Natural killer cell (primary cell): Measurements from ENCODE around the gene AK9. TPM values are rescaled to one million over a fixed set of nuclear protein-coding genes. Genes with fewer than 3 reads are reported as not detected.
A peak's percentile ranks its signal among the peaks of the same experiment; 100 is the strongest.

Experiments
- ATAC-seq, 3 donors: fragments of 150-1000 bp in 2 of 3; fragments of 200-7000 bp in 1 of 3; cut with Tn5 transposase; 1 replicate in 1 of 3; 2 replicates in 2 of 3; pipeline ENCODE4 v1.10.0; 2021; ENCODE audit warnings: mild to moderate bottlenecking in 2 of 3, moderate library complexity in 2 of 3
- DNase-seq, 2 donors: peaks; one replicate each; pipeline versions ENCODE4 v3.0.0 to v3.0.0-alpha.2; 2013 to 2021; ENCODE audit warnings: mixed read lengths in 1 of 2
- H3K27ac ChIP-seq: one replicate; pipeline ENCODE4 v1.5.1; 2013; ENCODE audit warnings: mild to moderate bottlenecking, low read length
- H3K27me3 ChIP-seq: one replicate; pipeline ENCODE4 v1.6.1; 2013; ENCODE audit warnings: low read length; ENCODE audit not compliant: control insufficient read depth, insufficient read depth
- H3K36me3 ChIP-seq: one replicate; pipeline ENCODE4 v1.6.1; 2013; ENCODE audit warnings: low read length; ENCODE audit not compliant: control insufficient read depth, insufficient read depth
- H3K4me1 ChIP-seq: one replicate; pipeline ENCODE4 v1.6.1; 2013; ENCODE audit warnings: low read length; ENCODE audit not compliant: control insufficient read depth, insufficient read depth
- H3K4me3 ChIP-seq: one replicate; pipeline ENCODE4 v1.5.1; 2013; ENCODE audit warnings: low read length
- H3K9me3 ChIP-seq: one replicate; pipeline ENCODE4 v1.6.1; 2013; ENCODE audit warnings: low read length; ENCODE audit not compliant: control insufficient read depth, insufficient read depth
- H3K27ac Mint-ChIP-seq, 2 donors: one replicate each; pipeline ENCODE4 v1.8.0; 2022; ENCODE audit warnings: mild to moderate bottlenecking in 2 of 2, mixed read lengths in 2 of 2, moderate library complexity in 1 of 2
- H3K27me3 Mint-ChIP-seq, 2 donors: one replicate each; pipeline ENCODE4 v1.8.0; 2022; ENCODE audit warnings: low read depth in 2 of 2, mixed read lengths in 2 of 2
- H3K36me3 Mint-ChIP-seq: one replicate; pipeline ENCODE4 v1.8.0; 2022; ENCODE audit warnings: mixed read lengths
- H3K4me1 Mint-ChIP-seq, 2 donors: one replicate each; pipeline ENCODE4 v1.8.0; 2022; ENCODE audit warnings: mixed read lengths in 2 of 2
- H3K4me3 Mint-ChIP-seq: one replicate; pipeline ENCODE4 v1.8.0; 2022; ENCODE audit warnings: mild to moderate bottlenecking, moderate library complexity, mixed read lengths
- H3K9me3 Mint-ChIP-seq, 2 donors: one replicate each; pipeline ENCODE4 v1.8.0; 2022; ENCODE audit warnings: mixed read lengths in 2 of 2
- CTCF ChIP-seq: fragments of 200-600 bp; IDR thresholded peaks from one replicate; pipeline ENCODE4 v1.8.0; 2022; ENCODE audit warnings: antibody characterized with exemption
- WGBS: methylation state at CpG from one replicate; pipeline ENCODE4 v1.1.7; 2013; ENCODE audit warnings: missing lambda C conversion rate; ENCODE audit not compliant: insufficient coverage; 5-methylcytosine and 5-hydroxymethylcytosine counted together
- intact Hi-C: fragments of 100-400 bp; cut with micrococcal nuclease; formaldehyde crosslinking; loops from one replicate; pipeline ENCODE4 v1.14.2; 2022
- total RNA-seq, 4 donors: library from RNA; stranded (reverse); fragments of 120-200 nt in 1 of 4; gene quantifications; one replicate each; pipeline versions ENCODE4 v1.2.3 to v1.2.4, GENCODE V29; 2013 to 2022

AK9 gene
- total RNA-seq, 3 donors from 2014 or later (not counting 1 experiment from before 2014, with no cell fraction given): 14.0 to 19.2 (median 14.2) TPM

- intact Hi-C loops: no loop called here
- Histone ChIP-seq H3K9me3 (no peaks in the 10 kb centered on the region), H3K27me3 (no peaks in the 10 kb centered on the region), H3K4me1 (no peaks in the 10 kb centered on the region), H3K27ac (no peak overlapping the region), H3K36me3 (peaks cover 17% of the 10 kb centered on the region), H3K4me3 (no peak overlapping the region)
- peak overlapping the region in 1 of 2 donors; percentile 24 for H3K27ac Mint-ChIP-seq
- WGBS: 95% methylated on average over 3 of the region's 3 CpGs
- ATAC-seq: no peak
- peaks cover 0 to 2% of the 10 kb centered on the region in 2 donors for H3K9me3 Mint-ChIP-seq
- TF ChIP-seq CTCF: no peak
- no peaks in the 10 kb centered on the region for H3K27me3 Mint-ChIP-seq
- no peak for DNase-seq
- peaks cover 8% of the 10 kb centered on the region for H3K36me3 Mint-ChIP-seq
- H3K4me1 Mint-ChIP-seq: peaks cover 0 to 33% of the 10 kb centered on the region in 2 donors
- no peak overlapping the region for H3K4me3 Mint-ChIP-seq
These were observed 31.7 kb upstream of the AK9 start for GRCh38 chr6:109722564-109723254.

GRCh38 chr6:109722011-109722410 is 31.0 kb upstream of the AK9 start:
- no peaks in the 10 kb centered on the region for H3K9me3 ChIP-seq
- Mint-ChIP-seq H3K27ac (peak overlapping the region in 1 of 2 donors; percentile 30), H3K4me1 (peaks cover 0 to 27% of the 10 kb centered on the region in 2 donors), H3K36me3 (peaks cover 8% of the 10 kb centered on the region), H3K9me3 (peaks cover 0 to 2% of the 10 kb centered on the region in 2 donors), H3K4me3 (no peak overlapping the region), H3K27me3 (no peaks in the 10 kb centered on the region)
- H3K36me3 ChIP-seq: peaks cover 18% of the 10 kb centered on the region
- WGBS: 82% methylated on average over 2 of the region's 3 CpGs
- no peak overlapping the region for H3K27ac ChIP-seq
- H3K4me1 ChIP-seq: no peaks in the 10 kb centered on the region
- H3K27me3 ChIP-seq: no peaks in the 10 kb centered on the region
- ATAC-seq: no peak
- intact Hi-C loops: no loop called here
- no peak for TF ChIP-seq CTCF
- no peak overlapping the region for H3K4me3 ChIP-seq
- DNase-seq: no peak

- DNase-seq (no peak), ATAC-seq (no peak)
- H3K4me3 Mint-ChIP-seq: no peak overlapping the region
- H3K36me3 Mint-ChIP-seq: peaks cover 21% of the 10 kb centered on the region
- H3K27ac ChIP-seq: no peak overlapping the region
- no peaks in the 10 kb centered on the region for H3K4me1 ChIP-seq
- intact Hi-C loops: no loop called here
- H3K27me3 Mint-ChIP-seq: no peaks in the 10 kb centered on the region
- peaks cover 26% of the 10 kb centered on the region for H3K36me3 ChIP-seq
- H3K4me1 Mint-ChIP-seq: peaks cover 0 to 19% of the 10 kb centered on the region in 2 donors
- no peaks in the 10 kb centered on the region for H3K27me3 ChIP-seq
- H3K27ac Mint-ChIP-seq: peak overlapping the region in 1 of 2 donors; percentile 21
- H3K9me3 Mint-ChIP-seq: peaks cover 0 to 2% of the 10 kb centered on the region in 2 donors
- no peak for TF ChIP-seq CTCF
- 100% methylated on average over 1 of the region's 3 CpGs for WGBS
- H3K9me3 ChIP-seq: no peaks in the 10 kb centered on the region
- H3K4me3 ChIP-seq: no peak overlapping the region
These were observed 29.3 kb upstream of the AK9 start for GRCh38 chr6:109720311-109720710.

GRCh38 chr6:109718991-109719390 is 28.0 kb upstream of the AK9 start:
- Mint-ChIP-seq H3K4me1 (peaks cover 4 to 23% of the 10 kb centered on the region in 2 donors), H3K36me3 (peaks cover 23% of the 10 kb centered on the region), H3K4me3 (no peak overlapping the region), H3K27ac (no peak overlapping the region), H3K27me3 (no peaks in the 10 kb centered on the region), H3K9me3 (no peaks in the 10 kb centered on the region)
- no peaks in the 10 kb centered on the region for H3K9me3 ChIP-seq
- peaks cover 24% of the 10 kb centered on the region for H3K36me3 ChIP-seq
- DNase-seq (no peak), ATAC-seq (no peak)
- WGBS: 98% methylated on average over 5 of the region's 5 CpGs
- no peaks in the 10 kb centered on the region for H3K4me1 ChIP-seq
- intact Hi-C loops: no loop called here
- no peak overlapping the region for H3K4me3 ChIP-seq
- TF ChIP-seq CTCF: no peak
- H3K27me3 ChIP-seq: no peaks in the 10 kb centered on the region
- H3K27ac ChIP-seq: no peak overlapping the region
